IMR-90 (cell line): ENCODE results near the gene CKS1B. TPM values are rescaled to one million over a fixed set of nuclear protein-coding genes. Genes with fewer than 3 reads are reported as not detected.
A peak's percentile ranks its signal among the peaks of the same experiment; 100 is the strongest.

Source experiments
- ATAC-seq: fragments of 200-7000 bp; cut with Tn5 transposase; 2 replicates; pipeline ENCODE4 v1.9.1; 2020; ENCODE audit warnings: low read depth, mild to moderate bottlenecking, moderate library complexity
- BruUV-seq: library from RNA; stranded (reverse); fragments of 400-500 nt; replicated peaks from 2 replicates; lab custom pipeline; 2021; lab: Mats Ljungman, UMichigan
- CTCF ChIA-PET: fragments of 300-600 bp; formaldehyde crosslinking; extraction: SDS; loops from one replicate; lab custom pipeline; 2021; ENCODE audit warnings: antibody characterized with exemption; lab: Yijun Ruan, JAX
- POLR2A ChIA-PET: fragments of 300-600 bp; sonication (Branson Sonifier 250); formaldehyde crosslinking; loops from one replicate; lab custom pipeline; 2022; ENCODE audit warnings: antibody characterized with exemption; ENCODE audit not compliant: unreplicated experiment; lab: Charles Lee
- DNase-seq: peaks from one replicate; pipeline ENCODE4 v3.0.0; 2013
- H2AFZ ChIP-seq: replicated peaks from 2 replicates; pipeline ENCODE3; 2013; ENCODE audit warnings: low read length, mild to moderate bottlenecking; ENCODE audit not compliant: poor library complexity
- H2AK5ac ChIP-seq: 2 replicates; pipeline ENCODE4 v1.6.1; 2013; ENCODE audit warnings: low read depth, low read length, inconsistent platforms
- H2AK9ac ChIP-seq: replicated peaks from 2 replicates; pipeline ENCODE3; 2013; ENCODE audit warnings: mild to moderate bottlenecking, low read depth, low read length, moderate library complexity; ENCODE audit not compliant: poor library complexity
- H2BK120ac ChIP-seq: 2 replicates; pipeline ENCODE4 v1.6.1; 2013; ENCODE audit warnings: low read depth, low read length, inconsistent platforms
- H2BK15ac ChIP-seq: 3 replicates; pipeline ENCODE4 v1.6.1; 2013; ENCODE audit warnings: low read depth, low read length, inconsistent platforms
- H2BK20ac ChIP-seq: 2 replicates; pipeline ENCODE4 v1.6.1; 2013; ENCODE audit warnings: low read depth, mild to moderate bottlenecking, inconsistent platforms, low read length, moderate library complexity
- H2BK5ac ChIP-seq: 2 replicates; pipeline ENCODE4 v1.6.1; 2013; ENCODE audit warnings: mild to moderate bottlenecking, low read depth, low read length, inconsistent platforms; ENCODE audit not compliant: poor library complexity, severe bottlenecking
- H3K14ac ChIP-seq: replicated peaks from 2 replicates; pipeline ENCODE4 v1.6.1; 2013; ENCODE audit warnings: low read depth, low read length, inconsistent platforms
- H3K18ac ChIP-seq: 2 replicates; pipeline ENCODE4 v1.6.1; 2013; ENCODE audit warnings: low read depth, low read length, control low read depth
- H3K23ac ChIP-seq: 2 replicates; pipeline ENCODE4 v1.6.1; 2013; ENCODE audit warnings: low read depth, low read length, inconsistent platforms
- H3K27ac ChIP-seq: 2 replicates; pipeline ENCODE4 v1.5.1; 2013; ENCODE audit warnings: mild to moderate bottlenecking, control low read depth, low read length; ENCODE audit not compliant: insufficient read depth
- H3K27me3 ChIP-seq: 2 replicates; pipeline ENCODE4 v1.6.1; 2013; ENCODE audit warnings: low read length; ENCODE audit not compliant: control insufficient read depth, insufficient read depth
- H3K36me3 ChIP-seq: 2 replicates; pipeline ENCODE4 v1.6.1; 2013; ENCODE audit warnings: low read length, mixed read lengths; ENCODE audit not compliant: control insufficient read depth, insufficient read depth
- H3K4ac ChIP-seq: 2 replicates; pipeline ENCODE4 v1.6.1; 2013; ENCODE audit warnings: low read depth, low read length, inconsistent platforms
- H3K4me1 ChIP-seq: 2 replicates; pipeline ENCODE4 v1.6.1; 2013; ENCODE audit warnings: low read length, mixed read lengths; ENCODE audit not compliant: control insufficient read depth, insufficient read depth
- H3K4me2 ChIP-seq: 2 replicates; pipeline ENCODE4 v1.6.1; 2013; ENCODE audit warnings: low read depth, mild to moderate bottlenecking, control low read depth, low read length, moderate library complexity
- H3K4me3 ChIP-seq: 2 replicates; pipeline ENCODE4 v1.5.1; 2013; ENCODE audit warnings: low read depth, mild to moderate bottlenecking, control low read depth, low read length, moderate library complexity; ENCODE audit not compliant: insufficient read depth
- H3K56ac ChIP-seq: 2 replicates; pipeline ENCODE4 v1.6.1; 2013; ENCODE audit warnings: low read length, inconsistent platforms; ENCODE audit not compliant: insufficient read depth; ENCODE audit errors: extremely low read depth
- H3K79me1 ChIP-seq, 2 experiments: 2 replicates each; pipeline ENCODE4 v1.6.1; 2013; ENCODE audit warnings: low read length in 2 of 2, inconsistent platforms in 1 of 2, low read depth in 1 of 2
- H3K9ac ChIP-seq: 2 replicates; pipeline ENCODE4 v1.6.1; 2013; ENCODE audit warnings: low read depth, low read length, control low read depth
- H3K9me1 ChIP-seq: 2 replicates; pipeline ENCODE4 v1.6.1; 2013; ENCODE audit warnings: low read length, inconsistent platforms; ENCODE audit not compliant: insufficient read depth
- H3K9me3 ChIP-seq: 2 replicates; pipeline ENCODE4 v1.6.1; 2013; ENCODE audit warnings: low read length; ENCODE audit not compliant: control insufficient read depth, insufficient read depth
- H4K20me1 ChIP-seq: 2 replicates; pipeline ENCODE4 v1.6.1; 2013; ENCODE audit warnings: low read length, inconsistent platforms; ENCODE audit not compliant: insufficient read depth
- H4K5ac ChIP-seq: 2 replicates; pipeline ENCODE4 v1.6.1; 2013; ENCODE audit warnings: mild to moderate bottlenecking, low read depth, low read length, control low read depth
- H4K8ac ChIP-seq, 2 experiments: 2 replicates each; pipeline ENCODE4 v1.6.1; 2013; ENCODE audit warnings: low read depth in 2 of 2, low read length in 2 of 2, control low read depth in 1 of 2, inconsistent platforms in 1 of 2
- H4K91ac ChIP-seq: 2 replicates; pipeline ENCODE4 v1.6.1; 2013; ENCODE audit warnings: low read depth, low read length, inconsistent platforms; ENCODE audit not compliant: insufficient read depth
- BHLHE40 ChIP-seq: fragments of 150-350 bp; IDR thresholded peaks from 2 replicates; pipeline ENCODE4 v1.6.1; 2016; ENCODE audit warnings: mild to moderate bottlenecking, low read depth, low read length
- CEBPB ChIP-seq: IDR thresholded peaks from 2 replicates; pipeline ENCODE4 v1.6.1; 2012; ENCODE audit warnings: low read depth, low read length, improper control_type of control experiment
- CHD1 ChIP-seq: IDR thresholded peaks from 2 replicates; pipeline ENCODE4 v1.6.1; 2012; ENCODE audit warnings: low read depth, low read length, improper control_type of control experiment
- FOS ChIP-seq: fragments of 150-350 bp; IDR thresholded peaks from 2 replicates; pipeline ENCODE4 v1.6.1; 2016; ENCODE audit warnings: low read depth, low read length
- MAFK ChIP-seq: IDR thresholded peaks from 2 replicates; pipeline ENCODE4 v1.6.1; 2012; ENCODE audit warnings: low read depth, low read length, improper control_type of control experiment
- MAZ ChIP-seq: IDR thresholded peaks from 2 replicates; pipeline ENCODE4 v1.6.1; 2012; ENCODE audit warnings: low read depth, mild to moderate bottlenecking, low read length, improper control_type of control experiment, moderate library complexity, borderline replicate concordance
- MXI1 ChIP-seq: IDR thresholded peaks from 2 replicates; pipeline ENCODE4 v1.6.1; 2012; ENCODE audit warnings: low read depth, mild to moderate bottlenecking, low read length, moderate library complexity, borderline replicate concordance
- NFE2L2 ChIP-seq: fragments of 150-350 bp; IDR thresholded peaks from 2 replicates; pipeline ENCODE4 v1.6.1; 2016; ENCODE audit warnings: low read depth, mild to moderate bottlenecking, low read length
- POLR2A ChIP-seq: IDR thresholded peaks from 2 replicates; pipeline ENCODE4 v1.6.1; 2012; ENCODE audit warnings: mild to moderate bottlenecking, low read depth, low read length
- RAD21 ChIP-seq: IDR thresholded peaks from 2 replicates; pipeline ENCODE4 v1.6.1; 2012; ENCODE audit warnings: low read length, improper control_type of control experiment
- RCOR1 ChIP-seq: IDR thresholded peaks from 2 replicates; pipeline ENCODE4 v1.6.1; 2012; ENCODE audit warnings: mild to moderate bottlenecking, low read length, improper control_type of control experiment; ENCODE audit not compliant: insufficient replicate concordance
- SMC3 ChIP-seq: fragments of 150-350 bp; IDR thresholded peaks from 2 replicates; pipeline ENCODE4 v1.6.1; 2016; ENCODE audit warnings: low read depth, mild to moderate bottlenecking, antibody characterized with exemption, low read length, moderate library complexity
- WGBS, 2 experiments: methylation state at CpG; one replicate each; pipeline versions ENCODE4 v1.1.5 to v1.1.7; 2013; ENCODE audit warnings: missing lambda C conversion rate in 2 of 2; ENCODE audit not compliant: insufficient read length in 1 of 2; ENCODE audit errors: extremely low coverage in 2 of 2; 5-methylcytosine and 5-hydroxymethylcytosine counted together
- dilution Hi-C: fragments of 300-500 bp; cut with HindIII; formaldehyde crosslinking; loops from one replicate; pipeline ENCODE4 v1.14.3; 2018; ENCODE audit warnings: low sequenced_read_pairs; ENCODE audit not compliant: unreplicated experiment
- in situ Hi-C: fragments of 300-500 bp; cut with MboI; formaldehyde crosslinking; loops from 3 replicates; pipeline ENCODE4 v1.14.3; 2019; ENCODE audit warnings: low sequenced_read_pairs, inconsistent platforms, mixed read lengths
- intact Hi-C: fragments of 100-400 bp; cut with micrococcal nuclease; formaldehyde crosslinking; loops from 2 replicates; pipeline ENCODE4 v1.10.0; 2022
- polyA plus RNA-seq, 3 experiments: library from polyadenylated mRNA; depleted of rRNA; stranded (reverse); fragments of >200 nt; gene quantifications; 2 replicates each; pipeline ENCODE4 v1.2.3, GENCODE V29; 2012; ENCODE audit warnings: low replicate concordance in 1 of 3
- total RNA-seq: library from RNA; depleted of rRNA; stranded (reverse); fragments of >200 nt; gene quantifications from 2 replicates; pipeline ENCODE4 v1.2.3, GENCODE V29; 2012
- TF ChIP-seq, protein P1 (sequence below): fragments of 150-350 bp; IDR thresholded peaks from 2 replicates; pipeline ENCODE4 v1.6.1; 2017; ENCODE audit warnings: mild to moderate bottlenecking, antibody characterized with exemption, low read length, low read depth
- TF ChIP-seq, protein P2 (sequence below): fragments of 150-350 bp; IDR thresholded peaks from 2 replicates; pipeline ENCODE4 v1.6.1; 2016; ENCODE audit warnings: low read depth, mild to moderate bottlenecking, low read length, moderate library complexity, borderline replicate concordance

The CKS1B gene
- total and polyA plus RNA-seq, 2 of the 4 experiments (the other 2 are of a cell fraction): 140 to 195 TPM

DNA sequence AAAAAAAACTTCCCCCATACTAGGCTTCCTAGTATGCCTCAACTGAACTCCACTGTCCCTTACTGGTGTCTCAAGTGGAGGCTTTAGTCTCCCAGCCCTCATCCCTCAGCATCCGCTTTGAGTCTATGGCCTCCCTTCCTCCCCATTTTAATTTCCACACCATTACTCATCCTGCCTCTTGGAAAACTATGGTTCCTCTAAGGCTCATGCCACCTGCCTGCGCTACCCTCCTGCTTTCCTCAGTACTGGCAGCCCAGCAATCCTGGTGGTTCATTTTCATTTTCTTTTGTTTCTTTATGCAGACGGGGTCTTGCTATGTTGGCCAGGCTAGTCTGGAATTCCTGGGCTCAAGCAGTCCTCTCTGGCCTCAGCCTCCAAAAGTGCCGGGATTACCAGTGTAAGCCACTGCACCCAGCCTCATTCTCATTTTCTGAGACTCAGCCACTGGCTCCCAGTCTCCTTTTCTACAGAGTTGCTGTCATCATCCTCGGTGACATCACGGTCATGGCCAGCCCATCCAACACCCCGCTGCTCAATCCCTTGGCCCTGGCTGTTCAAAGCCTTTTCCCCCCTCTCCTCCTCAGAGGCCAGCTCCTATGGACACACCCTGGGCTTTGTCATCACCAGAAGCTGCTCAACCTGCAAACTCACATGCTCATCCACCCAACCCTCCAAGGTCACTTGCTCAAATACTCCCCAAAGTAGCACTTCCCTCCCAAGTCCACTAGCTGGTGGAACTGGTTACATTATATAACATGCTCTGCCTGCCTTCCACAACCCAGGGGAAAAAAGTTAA is 35.7 kb upstream of the CKS1B start:
- Histone ChIP-seq H3K27ac (no peak overlapping the region), H3K4me3 (no peak overlapping the region), H3K4me2 (no peak overlapping the region), H4K20me1 (no peaks in the 10 kb centered on the region), H2AFZ (no peak overlapping the region), H4K8ac (no peak overlapping the region), H2AK5ac (no peak overlapping the region), H2BK20ac (no peak overlapping the region), H3K36me3 (no peaks in the 10 kb centered on the region), H3K27me3 (no peaks in the 10 kb centered on the region), H3K18ac (no peak overlapping the region), H3K9ac (no peak overlapping the region), H4K5ac (no peak overlapping the region), H3K4ac (no peak overlapping the region), H3K4me1 (peaks cover 2% of the 10 kb centered on the region), H3K56ac (no peak overlapping the region), H3K79me1 (peaks cover 0 to 14% of the 10 kb centered on the region in 2 experiments; a peak in 2 of 4 replicates), H3K9me3 (no peaks in the 10 kb centered on the region), H4K91ac (no peak overlapping the region), H3K23ac (no peak overlapping the region), H3K14ac (no peak overlapping the region), H2BK5ac (no peak overlapping the region), H2BK15ac (no peak overlapping the region), H2AK9ac (peak overlapping the region; percentile 37), H2BK120ac (no peak overlapping the region), H3K9me1 (peaks cover 11% of the 10 kb centered on the region; the same call in 1 of the 2 replicates)
- in situ Hi-C loops: no loop called here
- no peak for TF ChIP-seq RCOR1
- no peak for TF ChIP-seq BHLHE40
- TF ChIP-seq MAFK: no peak
- no peak for TF ChIP-seq SMC3
- no peak for TF ChIP-seq CEBPB
- no peak for TF ChIP-seq RAD21
- no peak for TF ChIP-seq FOS
- TF ChIP-seq CHD1: no peak
- TF ChIP-seq POLR2A: no peak
- TF ChIP-seq, protein P1, sequence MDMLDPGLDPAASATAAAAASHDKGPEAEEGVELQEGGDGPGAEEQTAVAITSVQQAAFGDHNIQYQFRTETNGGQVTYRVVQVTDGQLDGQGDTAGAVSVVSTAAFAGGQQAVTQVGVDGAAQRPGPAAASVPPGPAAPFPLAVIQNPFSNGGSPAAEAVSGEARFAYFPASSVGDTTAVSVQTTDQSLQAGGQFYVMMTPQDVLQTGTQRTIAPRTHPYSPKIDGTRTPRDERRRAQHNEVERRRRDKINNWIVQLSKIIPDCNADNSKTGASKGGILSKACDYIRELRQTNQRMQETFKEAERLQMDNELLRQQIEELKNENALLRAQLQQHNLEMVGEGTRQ: no peak
- no peak for TF ChIP-seq NFE2L2
- no peak for TF ChIP-seq MAZ
- TF ChIP-seq, protein P2, sequence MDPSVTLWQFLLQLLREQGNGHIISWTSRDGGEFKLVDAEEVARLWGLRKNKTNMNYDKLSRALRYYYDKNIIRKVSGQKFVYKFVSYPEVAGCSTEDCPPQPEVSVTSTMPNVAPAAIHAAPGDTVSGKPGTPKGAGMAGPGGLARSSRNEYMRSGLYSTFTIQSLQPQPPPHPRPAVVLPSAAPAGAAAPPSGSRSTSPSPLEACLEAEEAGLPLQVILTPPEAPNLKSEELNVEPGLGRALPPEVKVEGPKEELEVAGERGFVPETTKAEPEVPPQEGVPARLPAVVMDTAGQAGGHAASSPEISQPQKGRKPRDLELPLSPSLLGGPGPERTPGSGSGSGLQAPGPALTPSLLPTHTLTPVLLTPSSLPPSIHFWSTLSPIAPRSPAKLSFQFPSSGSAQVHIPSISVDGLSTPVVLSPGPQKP: no peak
- TF ChIP-seq MXI1: no peak
- no peak for ATAC-seq
- no peak for DNase-seq
- intact Hi-C loops: no loop called here
- ChIA-PET CTCF (no interaction called here), POLR2A (no interaction called here)
- dilution Hi-C loops: no loop called here
- BruUV-seq: no TSS peak
- WGBS, 2 experiments: 85% methylated on average over 7 of the region's 7 CpGs; no CpG with 5 or more reads in 1 of the 2 experiments
